CD4-positive, alpha-beta T cell treated with Interleukin-4 for 4 hours (primary cell): Measurements from ENCODE around the gene SLC5A12.

ENCODE experiments used
- DNase-seq: peaks from one replicate; pipeline ENCODE4 v3.0.0-alpha.2; 2020

SLC5A12 gene

GRCh38 chr11:26719289-26719973, 2.4 kb downstream of the SLC5A12 start:
- DNase-seq = no peak

GRCh38 chr11:26717771-26718170, 4.1 kb downstream of the SLC5A12 start:
- DNase-seq = no peak

GRCh38 chr11:26715133-26715532, 6.7 kb downstream of the SLC5A12 start:
- no peak for DNase-seq

- DNase-seq = no peak
Measured at GRCh38 chr11:26712497-26712896, 9.4 kb downstream of the SLC5A12 start.

- no peak for DNase-seq
Measured at GRCh38 chr11:26710489-26710888, 11.4 kb downstream of the SLC5A12 start.

GRCh38 chr11:26708736-26709456, 13.0 kb downstream of the SLC5A12 start:
- no peak for DNase-seq

GRCh38 chr11:26706181-26706580, 15.7 kb downstream of the SLC5A12 start:
- DNase-seq = no peak

GRCh38 chr11:26704249-26704648, 17.6 kb downstream of the SLC5A12 start:
- no peak for DNase-seq

GRCh38 chr11:26703411-26704191, 18.3 kb downstream of the SLC5A12 start:
- no peak for DNase-seq

GRCh38 chr11:26702406-26702805, 19.5 kb downstream of the SLC5A12 start:
- DNase-seq = no peak

GRCh38 chr11:26700574-26701235, 21.2 kb downstream of the SLC5A12 start:
- DNase-seq = no peak

GRCh38 chr11:26698224-26698623, 23.6 kb downstream of the SLC5A12 start:
- DNase-seq = no peak

GRCh38 chr11:26696330-26696729, 25.5 kb downstream of the SLC5A12 start:
- no peak for DNase-seq

- no peak for DNase-seq
Measured at GRCh38 chr11:26688701-26689100, 33.2 kb downstream of the SLC5A12 start.

GRCh38 chr11:26687351-26687750, 34.5 kb downstream of the SLC5A12 start:
- DNase-seq = no peak

- no peak for DNase-seq
Measured at GRCh38 chr11:26677566-26677965, 44.3 kb downstream of the SLC5A12 start.

- DNase-seq = no peak
Measured at GRCh38 chr11:26676641-26677040, 45.2 kb downstream of the SLC5A12 start.

- DNase-seq = no peak
Measured at GRCh38 chr11:26675233-26675928, 46.5 kb downstream of the SLC5A12 start.

GRCh38 chr11:26665946-26666345, 55.9 kb downstream of the SLC5A12 start:
- no peak for DNase-seq

GRCh38 chr11:26665036-26665435, 56.8 kb downstream of the SLC5A12 start:
- DNase-seq = no peak

- DNase-seq = no peak
Measured at GRCh38 chr11:26662916-26663315, 58.9 kb downstream of the SLC5A12 start.

GRCh38 chr11:26655287-26655686, 66.6 kb downstream of the SLC5A12 start:
- no peak for DNase-seq

- no peak for DNase-seq
Measured at GRCh38 chr11:26651916-26652315, 69.9 kb downstream of the SLC5A12 start.
